ENCODE measurements around the gene PRKAG2.

PRKAG2 gene

GRCh38 chr7:151871189-151871735, 5.7 kb downstream of the PRKAG2 start:
- TF ChIP-seq CTCF (IDR thresholded peaks at IDR 0.05; ENCODE audit: control extremely low read depth, extremely low read depth, low read depth, missing control alignments), result no peak
- ChIA-PET CTCF (interaction anchor here (1.5 to 2.5 kb wide), 4 partner anchors 10 to 89 kb away, joined by 3 to 7 read pairs (median 4); no protein-coding TSS in a partner anchor), POLR2A (no interaction called here)
- no peak for DNase-seq (ENCODE audit: extremely low spot score)

GRCh38 chr7:151869968-151870918, 6.7 kb downstream of the PRKAG2 start:
- no peak for DNase-seq (ENCODE audit: extremely low spot score)
- CTCF ChIA-PET, result interaction anchor here (1.4 to 2.5 kb wide), 5 partner anchors 9 to 88 kb away, joined by 3 to 7 read pairs (median 4); no protein-coding TSS in a partner anchor
- no peak for TF ChIP-seq CTCF (IDR thresholded peaks at IDR 0.05; ENCODE audit: control extremely low read depth, extremely low read depth, low read depth, missing control alignments)
- POLR2A ChIA-PET, result no interaction called here

DNA sequence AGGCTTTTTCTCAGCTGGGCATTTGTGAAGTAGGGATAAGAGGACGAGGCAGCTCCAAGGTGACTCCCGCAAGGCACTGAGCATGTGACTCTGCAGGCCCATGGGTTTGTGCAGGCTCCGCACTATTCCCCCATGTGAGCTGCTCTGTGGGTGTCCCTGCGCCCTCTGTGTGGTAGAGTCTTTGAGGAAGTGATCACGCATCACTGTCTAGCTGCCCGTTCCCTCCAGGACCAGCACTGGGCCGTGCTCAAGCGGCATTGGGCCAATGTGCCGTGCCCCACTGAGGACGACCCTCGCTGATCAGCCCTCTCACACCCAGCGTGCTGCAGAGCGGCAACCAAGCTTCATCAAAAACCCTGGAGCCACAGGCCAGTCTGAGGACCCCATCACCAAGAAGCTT, 7.5 kb downstream of the PRKAG2 start:
- no peak for DNase-seq (ENCODE audit: extremely low spot score)
- POLR2A ChIA-PET, result no interaction called here
- CTCF ChIA-PET, result interaction anchor here (1.4 to 2.5 kb wide), 4 partner anchors 8 to 87 kb away, joined by 3 to 7 read pairs (median 4); no protein-coding TSS in a partner anchor
- TF ChIP-seq CTCF (IDR thresholded peaks at IDR 0.05; ENCODE audit: control extremely low read depth, extremely low read depth, low read depth, missing control alignments), result no peak

DNA sequence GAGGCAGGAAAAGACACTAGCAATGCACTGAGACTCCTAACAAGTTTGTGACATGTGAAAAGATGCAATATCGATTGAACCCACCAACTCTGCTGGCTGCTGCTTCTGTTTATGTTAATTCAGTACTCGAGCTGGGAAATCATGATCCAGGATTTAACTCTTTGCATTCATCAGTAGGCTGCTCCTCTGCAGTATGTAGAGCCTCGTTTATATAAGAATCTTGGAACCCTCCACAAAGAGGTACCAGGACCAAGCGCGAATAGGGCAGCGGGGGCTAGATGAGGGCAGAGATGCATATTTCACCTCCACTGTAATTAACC, 7.8 kb downstream of the PRKAG2 start:
- POLR2A ChIA-PET, result no interaction called here
- no peak for TF ChIP-seq CTCF (IDR thresholded peaks at IDR 0.05; ENCODE audit: control extremely low read depth, extremely low read depth, low read depth, missing control alignments)
- no peak for DNase-seq (ENCODE audit: extremely low spot score)
- CTCF ChIA-PET, result no interaction called here

- no peak for TF ChIP-seq CTCF (IDR thresholded peaks at IDR 0.05; ENCODE audit: control extremely low read depth, extremely low read depth, low read depth, missing control alignments)
- DNase-seq (ENCODE audit: extremely low spot score), result no peak
- CTCF ChIA-PET, result no interaction called here
- POLR2A ChIA-PET, result no interaction called here
Measured at GRCh38 chr7:151868396-151869108, 8.4 kb downstream of the PRKAG2 start.

DNA sequence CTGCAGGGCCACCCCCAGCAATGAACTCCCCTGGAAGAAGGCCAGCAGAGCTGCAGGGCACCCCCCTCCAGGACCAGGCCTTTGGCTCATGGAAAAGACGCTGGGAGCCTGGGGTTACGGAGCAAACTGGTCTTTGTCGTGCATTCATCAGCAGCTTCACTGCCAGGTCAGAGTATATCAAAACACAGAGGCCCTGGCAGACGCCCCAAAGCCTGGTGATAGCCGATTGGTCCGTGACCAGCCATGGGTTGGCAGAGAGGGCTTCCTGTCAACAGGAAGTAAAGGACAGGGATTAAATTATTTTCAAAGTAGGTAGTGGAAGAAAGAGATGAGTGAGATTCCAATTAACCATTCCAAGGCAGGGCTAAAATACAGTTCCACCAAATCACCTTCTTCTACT, 9.0 kb downstream of the PRKAG2 start:
- no peak for DNase-seq (ENCODE audit: extremely low spot score)
- CTCF ChIA-PET, result no interaction called here
- no peak for TF ChIP-seq CTCF (IDR thresholded peaks at IDR 0.05; ENCODE audit: control extremely low read depth, extremely low read depth, low read depth, missing control alignments)
- POLR2A ChIA-PET, result no interaction called here
